HEK293 (cell line): ENCODE results near the gene SLC36A1.

Experiments
- CTCF ChIA-PET: fragments of 350-600 bp; formaldehyde crosslinking; extraction: SDS; loops from one replicate; lab custom pipeline; 2021; ENCODE audit warnings: antibody characterized with exemption; lab: Yijun Ruan, JAX
- POLR2A ChIA-PET: fragments of 300-600 bp; formaldehyde crosslinking; extraction: SDS; loops from one replicate; lab custom pipeline; 2020; ENCODE audit warnings: antibody characterized with exemption, inconsistent platforms; lab: Yijun Ruan, JAX
- H3K27ac ChIP-seq: fragments of 200-500 bp; sonication (Bioruptor generic); 2 replicates; pipeline ENCODE4 v1.5.1; 2014; ENCODE audit warnings: low read depth, low read length, control low read depth, inconsistent platforms; ENCODE audit errors: extremely low read depth
- H3K36me3 ChIP-seq, 2 experiments: fragments of 200-500 bp in 1 of 2; sonication (Bioruptor generic) in 1 of 2; 1 replicate in 1 of 2; 2 replicates in 1 of 2; pipeline ENCODE4 v1.5.1; 2014 to 2017; ENCODE audit warnings: inconsistent platforms in 2 of 2, low read length in 2 of 2; ENCODE audit not compliant: control insufficient read depth in 2 of 2, insufficient read depth in 1 of 2
- H3K4me1 ChIP-seq: fragments of 200-500 bp; sonication (Bioruptor generic); 2 replicates; pipeline ENCODE4 v1.5.1; 2014; ENCODE audit warnings: mild to moderate bottlenecking, low read length, inconsistent platforms; ENCODE audit not compliant: control insufficient read depth, insufficient read depth
- H3K4me3 ChIP-seq: 2 replicates; pipeline ENCODE4 v1.5.1; 2011; ENCODE audit warnings: low read depth, mild to moderate bottlenecking, control low read depth, low read length, moderate library complexity
- H3K9me3 ChIP-seq: fragments of 200-500 bp; sonication (Bioruptor generic); 2 replicates; pipeline ENCODE4 v1.5.1; 2014; ENCODE audit warnings: low read depth, low read length, inconsistent platforms; ENCODE audit not compliant: control insufficient read depth, insufficient read depth
- AEBP2 ChIP-seq: fragments of 450-650 bp; formaldehyde crosslinking; IDR thresholded peaks from 2 replicates; pipeline ENCODE4 v1.5.1; 2016; ENCODE audit warnings: missing biosample characterization, missing genetic modification characterization, borderline replicate concordance
- GLIS2 ChIP-seq: fragments of 450-650 bp; formaldehyde crosslinking; IDR thresholded peaks from 2 replicates; pipeline ENCODE4 v1.5.1; 2016; ENCODE audit warnings: missing biosample characterization, missing genetic modification characterization
- OSR2 ChIP-seq: fragments of 450-650 bp; formaldehyde crosslinking; IDR thresholded peaks from 2 replicates; pipeline ENCODE4 v1.5.1; 2016; ENCODE audit warnings: missing biosample characterization, missing genetic modification characterization
- PRDM6 ChIP-seq: fragments of 450-650 bp; formaldehyde crosslinking; IDR thresholded peaks from 2 replicates; pipeline ENCODE4 v1.5.1; 2017; ENCODE audit warnings: missing biosample characterization, missing genetic modification characterization
- SP3 ChIP-seq: fragments of 450-650 bp; formaldehyde crosslinking; IDR thresholded peaks from 2 replicates; pipeline ENCODE4 v1.5.1; 2016; ENCODE audit warnings: missing biosample characterization, missing genetic modification characterization
- ZBTB49 ChIP-seq: fragments of 450-650 bp; formaldehyde crosslinking; IDR thresholded peaks from 2 replicates; pipeline ENCODE4 v1.5.1; 2016; ENCODE audit warnings: missing biosample characterization, missing genetic modification characterization, low read depth
- ZNF121 ChIP-seq: fragments of 450-650 bp; formaldehyde crosslinking; IDR thresholded peaks from 2 replicates; pipeline ENCODE4 v1.5.1; 2016; ENCODE audit warnings: missing biosample characterization, missing genetic modification characterization
- ZNF202 ChIP-seq: fragments of 450-650 bp; formaldehyde crosslinking; IDR thresholded peaks from 2 replicates; pipeline ENCODE4 v1.5.1; 2016; ENCODE audit warnings: missing biosample characterization, missing genetic modification characterization, borderline replicate concordance
- ZNF23 ChIP-seq: fragments of 450-650 bp; formaldehyde crosslinking; IDR thresholded peaks from 2 replicates; pipeline ENCODE4 v1.5.1; 2016; ENCODE audit warnings: missing biosample characterization, missing genetic modification characterization, borderline replicate concordance
- ZNF274 ChIP-seq, 2 experiments: fragments of 200-500 bp in 1 of 2; fragments of 450-650 bp in 1 of 2; sonication (Bioruptor generic) in 1 of 2; formaldehyde crosslinking in 1 of 2; IDR thresholded peaks; 2 replicates each; pipeline versions ENCODE4 v1.5.1 to v1.6.1; 2014 to 2016; ENCODE audit warnings: borderline replicate concordance in 1 of 2, inconsistent platforms in 1 of 2, low read length in 1 of 2, missing biosample characterization in 1 of 2, missing genetic modification characterization in 1 of 2
- ZNF423 ChIP-seq: fragments of 450-650 bp; formaldehyde crosslinking; IDR thresholded peaks from 2 replicates; pipeline ENCODE4 v1.5.1; 2016; ENCODE audit warnings: missing biosample characterization, missing genetic modification characterization
- ZNF48 ChIP-seq: fragments of 450-650 bp; formaldehyde crosslinking; IDR thresholded peaks from 2 replicates; pipeline ENCODE4 v1.5.1; 2016; ENCODE audit warnings: missing biosample characterization, missing genetic modification characterization
- ZNF561 ChIP-seq: fragments of 450-650 bp; IDR thresholded peaks from 2 replicates; pipeline ENCODE4 v1.5.1; 2018; ENCODE audit warnings: missing biosample characterization, missing genetic modification characterization, borderline replicate concordance
- ZNF623 ChIP-seq: fragments of 450-650 bp; formaldehyde crosslinking; IDR thresholded peaks from 2 replicates; pipeline ENCODE4 v1.5.1; 2016; ENCODE audit warnings: missing biosample characterization, missing genetic modification characterization
- ZNF624 ChIP-seq: fragments of 450-650 bp; formaldehyde crosslinking; IDR thresholded peaks from 2 replicates; pipeline ENCODE4 v1.5.1; 2017; ENCODE audit warnings: missing biosample characterization, missing genetic modification characterization
- ZNF639 ChIP-seq: fragments of 450-650 bp; formaldehyde crosslinking; IDR thresholded peaks from 2 replicates; pipeline ENCODE4 v1.5.1; 2016; ENCODE audit warnings: missing biosample characterization, missing genetic modification characterization
- ZNF701 ChIP-seq: fragments of 450-650 bp; formaldehyde crosslinking; IDR thresholded peaks from 2 replicates; pipeline ENCODE4 v1.5.1; 2016; ENCODE audit warnings: missing biosample characterization, missing genetic modification characterization
- ZNF791 ChIP-seq: fragments of 450-650 bp; formaldehyde crosslinking; IDR thresholded peaks from 2 replicates; pipeline ENCODE4 v1.5.1; 2016; ENCODE audit warnings: missing biosample characterization, missing genetic modification characterization
- ZNF792 ChIP-seq: fragments of 450-650 bp; formaldehyde crosslinking; IDR thresholded peaks from 2 replicates; pipeline ENCODE4 v1.5.1; 2016; ENCODE audit warnings: missing biosample characterization, missing genetic modification characterization

SLC36A1 gene

GRCh38 chr5:151487544-151487943, 40.1 kb downstream of the SLC36A1 start:
- Histone ChIP-seq H3K4me3 (no peak overlapping the region), H3K4me1 (no peaks in the 10 kb centered on the region), H3K27ac (no peak overlapping the region), H3K36me3 (peaks cover 0 to 59% of the 10 kb centered on the region in 2 experiments; a peak in 1 of 3 replicates), H3K9me3 (no peaks in the 10 kb centered on the region)
- TF ChIP-seq ZNF274 (IDR thresholded peaks at IDR 0.05; ENCODE audit: low read length) = no peak
- TF ChIP-seq ZNF274 (tag by site-specific recombination; IDR thresholded peaks at IDR 0.05; ENCODE audit: borderline replicate concordance) = no peak
- TF ChIP-seq ZNF561 (tag by site-specific recombination) = no peak
- no peak for TF ChIP-seq PRDM6 (tag by site-specific recombination)
- no peak for TF ChIP-seq ZNF121 (tag by site-specific recombination)
- no peak for TF ChIP-seq ZNF48 (tag by site-specific recombination)
- TF ChIP-seq ZBTB49 (tag by site-specific recombination) = no peak
- TF ChIP-seq ZNF701 (tag by site-specific recombination) = no peak
- no peak for TF ChIP-seq ZNF202 (tag by site-specific recombination)
- no peak for TF ChIP-seq ZNF623 (tag by site-specific recombination)
- TF ChIP-seq ZNF423 (tag by site-specific recombination) = no peak
- TF ChIP-seq SP3 (tag by site-specific recombination) = no peak
- TF ChIP-seq ZNF791 = no peak
- no peak for TF ChIP-seq AEBP2
- no peak for TF ChIP-seq ZNF23 (tag by site-specific recombination)
- ChIA-PET CTCF (interaction anchor here (0.7 to 1.1 kb wide), 2 partner anchors 78 to 254 kb away, joined by 3 to 4 read pairs; no protein-coding TSS in a partner anchor), POLR2A (no interaction called here)

- Histone ChIP-seq H3K36me3 (peaks cover 0 to 44% of the 10 kb centered on the region in 2 experiments; a peak in 1 of 3 replicates), H3K27ac (no peak overlapping the region), H3K4me3 (no peak overlapping the region), H3K4me1 (no peaks in the 10 kb centered on the region), H3K9me3 (no peaks in the 10 kb centered on the region)
- CTCF ChIA-PET = interaction anchor here (0.6 to 1.8 kb wide), 4 partner anchors 11 to 161 kb away, joined by 3 to 5 read pairs (median 4); no protein-coding TSS in a partner anchor
- TF ChIP-seq ZNF792 (tag by site-specific recombination) (no peak), GLIS2 (no peak), ZNF639 (tag by site-specific recombination) (no peak), OSR2 (tag by site-specific recombination) (no peak), ZNF624 (tag by site-specific recombination) (no peak)
- POLR2A ChIA-PET = no interaction called here
These were observed 43.2 kb downstream of the SLC36A1 start for GRCh38 chr5:151490627-151491026.
